ENCODE data around the gene NMT1. TPM values are rescaled to one million over a fixed set of nuclear protein-coding genes. Genes with fewer than 3 reads are reported as not detected.

Gene NMT1
- total RNA-seq, 1 experiment from 2014 or later: 173 TPM

DNA sequence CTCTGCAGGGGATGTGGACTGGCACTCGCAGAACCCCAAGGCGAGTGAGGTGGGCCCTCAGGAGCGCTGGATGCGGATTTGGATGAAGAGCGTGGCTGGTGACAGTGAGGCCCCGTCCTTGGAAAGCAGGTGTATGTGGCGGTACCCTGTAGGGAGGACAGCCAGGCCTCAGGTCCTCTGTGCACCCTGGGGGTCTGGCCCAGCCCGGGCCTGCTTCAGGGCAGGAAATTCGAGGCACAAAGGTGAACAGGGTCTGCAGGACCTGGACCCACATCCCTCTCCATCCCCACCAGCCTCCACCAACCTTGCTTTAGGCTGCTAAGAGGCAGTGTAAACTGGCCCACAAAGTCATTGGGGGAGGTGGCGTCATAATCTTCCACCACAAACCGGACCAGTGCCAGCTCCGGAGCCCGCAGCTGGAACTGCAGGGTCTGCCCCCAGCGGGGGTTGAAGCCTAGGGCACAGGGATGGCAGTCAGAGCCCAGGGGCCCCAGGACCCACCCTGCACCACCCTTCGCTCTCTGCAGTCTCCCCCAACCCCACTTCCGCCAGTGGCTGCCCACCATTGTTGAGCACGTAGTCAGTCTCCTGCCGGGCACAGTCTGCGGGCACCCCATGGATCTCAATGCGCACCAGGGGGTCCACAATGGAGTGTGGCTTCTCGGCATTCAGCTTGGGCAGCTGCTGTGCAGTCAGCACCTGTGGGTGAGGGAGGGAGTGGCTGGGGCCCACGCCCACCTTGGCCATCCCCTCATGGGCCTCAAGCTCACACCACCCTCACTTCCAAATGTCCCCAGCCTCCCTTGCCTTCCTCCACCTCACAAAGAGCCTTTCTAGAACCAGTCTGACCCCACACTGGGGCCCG lies 51.7 kb downstream of the NMT1 start:
- ChIA-PET POLR2A (interaction anchor here (1.5 kb wide), 1 partner anchor 15 kb away, joined by 4 read pairs; no protein-coding TSS in a partner anchor), RAD21 (ENCODE audit: low non-redundant PET in 1 of 2, low total read pairs in 2 of 2, uncharacterized antibody in 2 of 2, unreplicated experiment in 2 of 2) (no interaction called here), CTCF (no interaction called here)
- no peak for DNase-seq (ENCODE audit: low read depth, low spot score)
- Histone ChIP-seq H3K4me2 (ENCODE audit: low read length) (no peak overlapping the region), H3K9me3 (ENCODE audit: control insufficient read depth in 1 of 2, insufficient read depth in 1 of 2, low read depth in 1 of 2, low read length in 2 of 2) (no peaks in the 10 kb centered on the region), H2AFZ (ENCODE audit: low read depth, low read length, poor library complexity, severe bottlenecking) (no peak overlapping the region), H3K27ac (ENCODE audit: low read depth, low read length) (no peak overlapping the region), H3K4me3 (replicated peaks in 1 of 2; ENCODE audit: low read depth in 1 of 2, low read length in 2 of 2) (no peak overlapping the region), H3K9me2 (ENCODE audit: insufficient read depth) (no peaks in the 10 kb centered on the region), H3K9ac (ENCODE audit: low read length) (no peak overlapping the region), H3K27me3 (ENCODE audit: insufficient read depth, low read length) (no peaks in the 10 kb centered on the region), H3K36me3 (ENCODE audit: control insufficient read depth in 1 of 2, insufficient read depth in 2 of 2, low read length in 2 of 2) (peaks cover 2 to 4% of the 10 kb centered on the region in 2 experiments; a peak in 3 of 4 replicates), H3K4me1 (ENCODE audit: control insufficient read depth in 1 of 2, insufficient read depth in 2 of 2, low read length in 2 of 2) (peaks cover 3 to 10% of the 10 kb centered on the region in 2 experiments; a peak in 2 of 4 replicates), H3K79me2 (ENCODE audit: insufficient read depth, low read length) (no peaks in the 10 kb centered on the region), H4K20me1 (ENCODE audit: insufficient read depth) (no peaks in the 10 kb centered on the region)
- BruUV-seq (replicated peaks): no TSS peak
- no peak for TF ChIP-seq ZNF274 (IDR thresholded peaks at IDR 0.05; ENCODE audit: low read depth, low read length)
- no peak for TF ChIP-seq EGR1 (IDR thresholded peaks at IDR 0.05; ENCODE audit: low read depth)
- TF ChIP-seq SP1 (IDR thresholded peaks at IDR 0.05; ENCODE audit: low read depth): no peak
- TF ChIP-seq EZH2 (IDR thresholded peaks at IDR 0.05): no peak
- no peak for TF ChIP-seq JUND (IDR thresholded peaks at IDR 0.05)
- no peak for TF ChIP-seq YY1 (IDR thresholded peaks at IDR 0.05; ENCODE audit: extremely low read depth, insufficient replicate concordance, low read depth, low read length)
- no peak for TF ChIP-seq ELF1 (IDR thresholded peaks at IDR 0.05; ENCODE audit: borderline replicate concordance, low read depth)
- TF ChIP-seq SIN3A (IDR thresholded peaks at IDR 0.05; ENCODE audit: low read depth): no peak
- no peak for ATAC-seq
- intact Hi-C loops (cut with micrococcal nuclease): no loop called here

DNA sequence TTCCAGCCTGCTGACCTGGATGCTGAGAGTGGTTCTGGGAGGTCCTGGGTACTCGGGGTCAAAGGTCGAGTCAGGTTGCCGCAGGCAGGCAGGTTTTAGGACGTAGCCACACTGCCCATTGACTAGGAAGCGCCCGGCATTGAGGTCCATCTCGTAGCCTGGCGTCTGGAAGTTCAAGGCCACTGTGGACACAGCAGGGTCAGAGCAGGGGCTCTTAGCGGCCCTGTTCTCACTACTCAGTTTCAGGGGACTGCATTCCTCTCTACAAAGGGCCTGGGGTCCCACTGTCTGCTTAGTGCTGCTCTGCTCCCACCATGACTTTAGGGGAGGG lies 52.3 kb downstream of the NMT1 start:
- H3K4me2 ChIP-seq (ENCODE audit: low read length): no peak overlapping the region
- TF ChIP-seq SP1 (IDR thresholded peaks at IDR 0.05; ENCODE audit: low read depth): no peak
- TF ChIP-seq JUND (IDR thresholded peaks at IDR 0.05): no peak
- no peak for TF ChIP-seq EGR1 (IDR thresholded peaks at IDR 0.05; ENCODE audit: low read depth)
- TF ChIP-seq POLR2AphosphoS5 (IDR thresholded peaks at IDR 0.05; ENCODE audit: low read depth, low read length): no peak
- no peak for TF ChIP-seq FOSL1 (IDR thresholded peaks at IDR 0.05; ENCODE audit: low read depth)
- no peak for TF ChIP-seq YY1 (IDR thresholded peaks at IDR 0.05; ENCODE audit: extremely low read depth, insufficient replicate concordance, low read depth, low read length)
- no peaks in the 10 kb centered on the region for H3K9me3 ChIP-seq (ENCODE audit: control insufficient read depth in 1 of 2, insufficient read depth in 1 of 2, low read depth in 1 of 2, low read length in 2 of 2)
- H4K20me1 ChIP-seq (ENCODE audit: insufficient read depth): no peaks in the 10 kb centered on the region
- no TSS peak for BruUV-seq (replicated peaks)
- DNase-seq (ENCODE audit: low read depth, low spot score) (no peak), ATAC-seq (no peak)
- RAD21 ChIA-PET (ENCODE audit: low non-redundant PET in 1 of 2, low total read pairs in 2 of 2, uncharacterized antibody in 2 of 2, unreplicated experiment in 2 of 2): no interaction called here
- H3K27me3 ChIP-seq (ENCODE audit: insufficient read depth, low read length): no peaks in the 10 kb centered on the region
- no peaks in the 10 kb centered on the region for H3K79me2 ChIP-seq (ENCODE audit: insufficient read depth, low read length)
- H2AFZ ChIP-seq (ENCODE audit: low read depth, low read length, poor library complexity, severe bottlenecking): no peak overlapping the region
- POLR2A ChIA-PET: no interaction called here
- H3K9ac ChIP-seq (ENCODE audit: low read length): no peak overlapping the region
- CTCF ChIA-PET: no interaction called here
- H3K4me1 ChIP-seq (ENCODE audit: control insufficient read depth in 1 of 2, insufficient read depth in 2 of 2, low read length in 2 of 2): peaks cover 3 to 10% of the 10 kb centered on the region in 2 experiments; a peak in 2 of 4 replicates
- intact Hi-C loops (cut with micrococcal nuclease): no loop called here
- H3K9me2 ChIP-seq (ENCODE audit: insufficient read depth): no peaks in the 10 kb centered on the region
- H3K36me3 ChIP-seq (ENCODE audit: control insufficient read depth in 1 of 2, insufficient read depth in 2 of 2, low read length in 2 of 2): peaks cover 2 to 4% of the 10 kb centered on the region in 2 experiments; a peak in 3 of 4 replicates
- H3K4me3 ChIP-seq (replicated peaks in 1 of 2; ENCODE audit: low read depth in 1 of 2, low read length in 2 of 2): no peak overlapping the region
- no peak overlapping the region for H3K27ac ChIP-seq (ENCODE audit: low read depth, low read length)

Measured in HCT116 (cell line).